ENCODE data around the gene NUDT16L1. TPM values are rescaled to one million over a fixed set of nuclear protein-coding genes. Genes with fewer than 3 reads are reported as not detected.

Gene NUDT16L1
- total RNA-seq, 2 donors from 2014 or later = 57.4 to 75.3 TPM

DNA sequence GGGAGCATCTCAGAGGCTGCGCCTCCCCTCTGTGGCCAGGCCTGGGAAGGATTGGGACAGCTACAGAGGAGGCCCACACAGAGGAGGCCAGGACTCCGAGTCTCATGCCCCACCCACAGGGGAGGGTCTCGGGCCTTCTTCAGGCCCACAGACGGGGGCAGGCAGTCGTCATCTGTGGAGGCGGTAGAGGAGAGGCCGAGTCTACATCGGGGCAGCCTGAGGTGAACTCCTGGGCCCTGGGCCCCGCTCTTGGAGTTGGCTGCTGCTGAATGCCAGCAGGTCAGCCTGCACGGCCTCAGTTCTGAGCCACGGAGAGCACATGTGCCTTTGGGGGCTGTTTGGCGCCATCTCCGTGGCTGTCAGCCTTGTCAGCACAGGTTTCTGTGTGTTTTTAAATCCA is 8.1 kb upstream of the NUDT16L1 start:
- H3K4me1 ChIP-seq (replicated peaks) = peaks cover 8% of the 10 kb centered on the region
- H3K36me3 ChIP-seq = no peaks in the 10 kb centered on the region
- no peaks in the 10 kb centered on the region for H3K27me3 ChIP-seq (replicated peaks; ENCODE audit: insufficient read depth)
- no peak overlapping the region for H3K27ac ChIP-seq
- DNase-seq (ENCODE audit: low spot score) = no peak
- WGBS = 93% methylated on average over 13 of the region's 13 CpGs
- no peak overlapping the region for H3K4me3 ChIP-seq
- intact Hi-C loops (cut with DNase I) = no loop called here
- no peaks in the 10 kb centered on the region for H3K9me3 ChIP-seq
- TF ChIP-seq POLR2A (IDR thresholded peaks at IDR 0.05) (no peak), POLR2AphosphoS5 (IDR thresholded peaks at IDR 0.05) (no peak)
- TF ChIP-seq, protein P1, sequence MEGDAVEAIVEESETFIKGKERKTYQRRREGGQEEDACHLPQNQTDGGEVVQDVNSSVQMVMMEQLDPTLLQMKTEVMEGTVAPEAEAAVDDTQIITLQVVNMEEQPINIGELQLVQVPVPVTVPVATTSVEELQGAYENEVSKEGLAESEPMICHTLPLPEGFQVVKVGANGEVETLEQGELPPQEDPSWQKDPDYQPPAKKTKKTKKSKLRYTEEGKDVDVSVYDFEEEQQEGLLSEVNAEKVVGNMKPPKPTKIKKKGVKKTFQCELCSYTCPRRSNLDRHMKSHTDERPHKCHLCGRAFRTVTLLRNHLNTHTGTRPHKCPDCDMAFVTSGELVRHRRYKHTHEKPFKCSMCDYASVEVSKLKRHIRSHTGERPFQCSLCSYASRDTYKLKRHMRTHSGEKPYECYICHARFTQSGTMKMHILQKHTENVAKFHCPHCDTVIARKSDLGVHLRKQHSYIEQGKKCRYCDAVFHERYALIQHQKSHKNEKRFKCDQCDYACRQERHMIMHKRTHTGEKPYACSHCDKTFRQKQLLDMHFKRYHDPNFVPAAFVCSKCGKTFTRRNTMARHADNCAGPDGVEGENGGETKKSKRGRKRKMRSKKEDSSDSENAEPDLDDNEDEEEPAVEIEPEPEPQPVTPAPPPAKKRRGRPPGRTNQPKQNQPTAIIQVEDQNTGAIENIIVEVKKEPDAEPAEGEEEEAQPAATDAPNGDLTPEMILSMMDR (IDR thresholded peaks at IDR 0.05) = no peak

DNA sequence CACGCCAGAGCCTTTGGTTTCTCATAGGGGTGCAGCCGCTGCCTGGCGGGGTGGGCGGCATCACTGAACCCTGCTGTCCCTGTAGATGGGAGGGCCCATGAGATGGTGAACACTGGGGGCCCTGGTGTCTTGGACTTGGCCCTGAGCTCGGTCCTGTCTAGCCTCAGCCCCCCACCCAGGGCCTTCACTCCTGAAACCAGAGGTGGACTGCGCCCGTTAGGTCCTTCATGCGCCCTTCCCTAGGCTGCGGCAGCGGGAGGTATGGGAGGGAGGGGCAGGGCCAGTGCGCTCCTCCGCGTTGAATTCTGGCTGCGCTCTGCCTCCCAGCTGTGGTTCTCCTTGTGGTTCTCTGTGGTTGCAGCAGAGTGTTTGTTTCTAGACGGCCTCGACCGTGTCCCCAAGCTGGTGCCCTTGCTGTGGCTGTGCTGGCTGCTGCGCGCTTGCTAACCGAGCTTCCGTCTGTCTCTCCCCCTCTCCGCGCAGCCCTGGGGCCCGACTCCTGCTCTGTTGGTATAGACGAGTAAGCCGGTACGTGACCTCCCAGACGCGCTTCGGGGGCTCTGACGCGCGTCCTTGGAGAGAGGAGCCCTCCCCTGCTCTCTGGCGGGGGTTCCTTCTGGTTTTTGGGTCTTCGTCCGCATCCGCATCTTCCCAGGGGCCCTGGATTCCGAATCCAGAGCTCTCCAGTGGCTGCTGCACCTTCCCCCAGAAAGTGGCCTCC is 7.4 kb upstream of the NUDT16L1 start:
- WGBS = 92% methylated on average over 34 of the region's 38 CpGs
- no peak for DNase-seq (ENCODE audit: low spot score)
- no peak overlapping the region for H3K27ac ChIP-seq

DNA sequence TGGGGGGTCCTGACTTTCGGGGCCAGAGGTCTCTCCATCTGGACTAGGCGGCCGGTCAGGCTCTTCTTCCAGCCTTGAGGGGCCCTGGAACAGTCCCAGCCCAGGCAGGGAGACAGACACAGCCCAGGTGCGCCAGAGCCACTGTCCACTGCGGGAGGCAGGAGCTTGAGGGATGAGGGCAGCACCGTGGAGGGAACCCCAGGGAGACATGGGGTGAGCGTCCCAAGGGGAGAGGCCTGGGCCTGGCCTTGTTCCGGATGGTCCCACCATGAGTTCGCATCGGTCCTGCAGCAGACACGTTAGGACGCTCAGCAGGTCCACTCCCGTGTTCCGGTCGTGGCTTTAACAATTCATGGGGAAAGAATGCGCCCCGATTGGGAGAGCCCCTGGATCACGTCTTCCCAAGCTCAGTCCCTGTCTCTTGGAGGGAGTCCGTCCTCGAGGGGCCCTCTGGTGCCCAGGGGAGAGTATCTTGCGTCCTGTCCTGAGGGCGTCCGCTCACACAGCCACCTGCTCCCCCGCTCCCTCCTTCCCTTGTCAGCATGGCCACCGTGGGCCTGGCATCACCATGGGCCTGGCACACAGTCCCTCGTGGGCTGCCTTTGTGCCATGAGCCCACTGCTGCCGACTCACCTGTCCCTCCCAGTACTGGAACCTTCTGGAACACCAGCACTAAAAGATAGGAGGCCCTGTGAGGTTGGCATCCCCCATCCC is 6.7 kb upstream of the NUDT16L1 start:
- Histone ChIP-seq H3K4me1 (replicated peaks) (no peaks in the 10 kb centered on the region), H3K36me3 (no peaks in the 10 kb centered on the region), H3K27ac (no peak overlapping the region), H3K4me3 (no peak overlapping the region), H3K9me3 (no peaks in the 10 kb centered on the region), H3K27me3 (replicated peaks; ENCODE audit: insufficient read depth) (no peaks in the 10 kb centered on the region)
- no peak for DNase-seq (ENCODE audit: low spot score)
- TF ChIP-seq POLR2A (IDR thresholded peaks at IDR 0.05) = no peak
- TF ChIP-seq, protein P1 (IDR thresholded peaks at IDR 0.05) = no peak
- TF ChIP-seq POLR2AphosphoS5 (IDR thresholded peaks at IDR 0.05) = no peak
- intact Hi-C loops (cut with DNase I) = no loop called here
- WGBS = 87% methylated on average over 24 of the region's 27 CpGs

More for the DNA sequence above, 7.4 kb upstream of the NUDT16L1 start:
- no peaks in the 10 kb centered on the region for H3K27me3 ChIP-seq (replicated peaks; ENCODE audit: insufficient read depth)
- TF ChIP-seq, protein P1 (IDR thresholded peaks at IDR 0.05) = no peak
- no peak for TF ChIP-seq POLR2AphosphoS5 (IDR thresholded peaks at IDR 0.05)
- no peak for TF ChIP-seq POLR2A (IDR thresholded peaks at IDR 0.05)
- H3K4me1 ChIP-seq (replicated peaks) = peaks cover 6% of the 10 kb centered on the region
- intact Hi-C loops (cut with DNase I) = no loop called here
- H3K9me3 ChIP-seq = no peaks in the 10 kb centered on the region
- H3K36me3 ChIP-seq = no peaks in the 10 kb centered on the region
- no peak overlapping the region for H3K4me3 ChIP-seq

DNA sequence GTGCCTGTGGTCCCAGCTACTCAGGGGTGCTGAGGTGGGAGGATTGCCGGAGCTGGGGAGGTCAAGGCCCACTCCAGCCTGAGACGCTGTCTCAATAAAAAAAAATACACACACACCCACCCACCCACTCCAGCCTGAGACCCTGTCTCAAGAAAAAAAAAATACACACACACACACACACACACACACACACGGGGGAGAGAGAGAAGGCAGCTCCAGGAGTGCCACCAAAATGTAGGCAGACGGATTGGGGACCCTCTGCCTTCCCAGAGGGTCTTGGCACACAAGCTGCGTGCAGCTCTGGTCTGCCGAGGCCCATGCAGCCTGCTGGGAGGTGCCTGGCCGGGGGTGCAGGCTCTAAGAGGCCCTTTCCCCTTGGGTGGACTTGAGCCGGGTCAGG is 5.9 kb upstream of the NUDT16L1 start:
- H3K27ac ChIP-seq = no peak overlapping the region
- TF ChIP-seq POLR2AphosphoS5 (IDR thresholded peaks at IDR 0.05) (no peak), POLR2A (IDR thresholded peaks at IDR 0.05) (no peak)
- TF ChIP-seq, protein P1 (IDR thresholded peaks at IDR 0.05) = no peak
- intact Hi-C loops (cut with DNase I) = no loop called here
- no peaks in the 10 kb centered on the region for H3K27me3 ChIP-seq (replicated peaks; ENCODE audit: insufficient read depth)
- no peaks in the 10 kb centered on the region for H3K4me1 ChIP-seq (replicated peaks)
- WGBS = 67% methylated on average over 6 of the region's 8 CpGs
- no peak overlapping the region for H3K4me3 ChIP-seq
- no peaks in the 10 kb centered on the region for H3K36me3 ChIP-seq
- no peak for DNase-seq (ENCODE audit: low spot score)
- H3K9me3 ChIP-seq = no peaks in the 10 kb centered on the region
